ENCODE measurements around the gene SUOX. TPM values are rescaled to one million over a fixed set of nuclear protein-coding genes. Genes with fewer than 3 reads are reported as not detected.

SUOX gene
- total RNA-seq, 6 experiments from 2014 or later, result 31.5 to 63.7 (median 47.9) TPM

- WGBS (ENCODE audit: insufficient coverage, low coverage, low lambda C conversion rate, missing lambda C conversion rate), result 91% methylated on average over 4 of the region's 4 CpGs
- no peak overlapping the region for H3K4me3 ChIP-seq
These were observed 20.1 kb downstream of the SUOX start for GRCh38 chr12:56017181-56017580.

GRCh38 chr12:56018356-56018755 lies 21.3 kb downstream of the SUOX start:
- Histone ChIP-seq H3K4me1 (peaks cover 0 to 20% (median 5%) of the 10 kb centered on the region in 4 donors), H3K4me3 (no peak overlapping the region), H3K9me3 (no peaks in the 10 kb centered on the region), H3K27me3 (no peaks in the 10 kb centered on the region), H3K27ac (no peak overlapping the region), H3K36me3 (no peaks in the 10 kb centered on the region)
- intact Hi-C loops (cut with DNase I), result no loop called here
- WGBS (ENCODE audit: insufficient coverage, low coverage, low lambda C conversion rate, missing lambda C conversion rate), result 80% methylated on average over 1 of the region's 1 CpG
- TF ChIP-seq, protein P1, sequence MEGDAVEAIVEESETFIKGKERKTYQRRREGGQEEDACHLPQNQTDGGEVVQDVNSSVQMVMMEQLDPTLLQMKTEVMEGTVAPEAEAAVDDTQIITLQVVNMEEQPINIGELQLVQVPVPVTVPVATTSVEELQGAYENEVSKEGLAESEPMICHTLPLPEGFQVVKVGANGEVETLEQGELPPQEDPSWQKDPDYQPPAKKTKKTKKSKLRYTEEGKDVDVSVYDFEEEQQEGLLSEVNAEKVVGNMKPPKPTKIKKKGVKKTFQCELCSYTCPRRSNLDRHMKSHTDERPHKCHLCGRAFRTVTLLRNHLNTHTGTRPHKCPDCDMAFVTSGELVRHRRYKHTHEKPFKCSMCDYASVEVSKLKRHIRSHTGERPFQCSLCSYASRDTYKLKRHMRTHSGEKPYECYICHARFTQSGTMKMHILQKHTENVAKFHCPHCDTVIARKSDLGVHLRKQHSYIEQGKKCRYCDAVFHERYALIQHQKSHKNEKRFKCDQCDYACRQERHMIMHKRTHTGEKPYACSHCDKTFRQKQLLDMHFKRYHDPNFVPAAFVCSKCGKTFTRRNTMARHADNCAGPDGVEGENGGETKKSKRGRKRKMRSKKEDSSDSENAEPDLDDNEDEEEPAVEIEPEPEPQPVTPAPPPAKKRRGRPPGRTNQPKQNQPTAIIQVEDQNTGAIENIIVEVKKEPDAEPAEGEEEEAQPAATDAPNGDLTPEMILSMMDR (IDR thresholded peaks at IDR 0.05), result no peak
- TF ChIP-seq POLR2A (IDR thresholded peaks at IDR 0.05), result no peak
- no peak for ATAC-seq
- DNase-seq, result no peak

More at GRCh38 chr12:56017181-56017580, 20.1 kb downstream of the SUOX start:
- Histone ChIP-seq H3K9me3 (no peaks in the 10 kb centered on the region), H3K27me3 (no peaks in the 10 kb centered on the region), H3K27ac (no peak overlapping the region), H3K36me3 (no peaks in the 10 kb centered on the region), H3K4me1 (peaks cover 0 to 26% (median 5%) of the 10 kb centered on the region in 4 donors)
- DNase-seq (no peak), ATAC-seq (no peak)
- TF ChIP-seq POLR2A (IDR thresholded peaks at IDR 0.05), result no peak
- TF ChIP-seq, protein P1 (IDR thresholded peaks at IDR 0.05), result no peak
- intact Hi-C loops (cut with DNase I), result no loop called here

DNA sequence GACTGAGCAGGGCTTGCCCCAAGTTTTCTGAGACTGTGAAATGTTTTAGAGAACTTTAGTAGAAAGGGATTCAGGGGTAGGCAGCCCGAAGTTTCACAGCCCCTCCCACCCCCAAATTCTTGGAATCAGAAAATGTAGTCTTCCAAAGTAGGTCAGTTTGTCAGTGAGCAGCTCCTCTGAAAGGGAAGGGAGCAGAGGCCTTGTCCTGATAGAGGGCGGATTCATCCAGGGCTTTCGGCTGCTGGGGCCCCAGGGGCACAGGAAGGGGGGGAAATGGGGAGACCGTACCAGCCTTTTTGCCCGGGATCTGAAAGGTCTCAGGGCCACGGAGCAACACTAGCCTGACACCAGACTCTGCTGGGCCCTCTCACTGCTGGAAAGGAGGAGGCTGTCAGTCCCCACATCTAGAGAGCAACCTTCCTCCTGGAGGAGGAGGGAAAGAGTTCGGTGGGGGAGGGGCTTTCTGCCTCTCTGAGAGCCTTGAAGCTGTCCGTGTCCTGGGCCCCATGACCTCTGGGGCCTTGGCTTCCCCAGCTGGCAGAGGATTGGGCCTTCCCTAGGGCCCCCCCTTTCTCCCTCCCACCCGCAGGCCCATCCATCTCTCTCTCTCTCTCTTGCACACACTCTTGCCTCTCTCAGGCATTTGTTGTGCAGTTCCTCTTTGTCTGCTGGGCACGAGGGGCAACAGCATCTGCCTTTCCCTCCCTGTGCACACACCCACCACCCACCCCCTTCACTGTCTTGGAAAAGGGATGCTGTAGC lies 23.5 kb downstream of the SUOX start, which contains the start of gene IKZF4:
IKZF4 (plus strand) TSS at position 621 of the 762 bp plus-strand sequence. CDS start 451 bp downstream, outside the sequence.
- no peaks in the 10 kb centered on the region for H3K27me3 ChIP-seq
- no peaks in the 10 kb centered on the region for H3K9me3 ChIP-seq
- peak; percentile 37 to 56 (median 43) for ATAC-seq
- WGBS (ENCODE audit: insufficient coverage, low coverage, low lambda C conversion rate, missing lambda C conversion rate), result 30% methylated on average over 4 of the region's 10 CpGs
- no peaks in the 10 kb centered on the region for H3K36me3 ChIP-seq
- intact Hi-C loops (cut with DNase I), result no loop called here
- H3K4me1 ChIP-seq, result no peaks in the 10 kb centered on the region
- H3K4me3 ChIP-seq, result no peak within 1 kb of the TSS
- no peak for DNase-seq
- no peak within 1 kb of the TSS for H3K27ac ChIP-seq
- TF ChIP-seq, protein P1 (IDR thresholded peaks at IDR 0.05), result no peak
- TF ChIP-seq POLR2A (IDR thresholded peaks at IDR 0.05), result no peak

GRCh38 chr12:56021889-56022497 lies 24.9 kb downstream of the SUOX start:
- no peaks in the 10 kb centered on the region for H3K4me1 ChIP-seq
- peak in 1 of 4 donors; percentile 12 for ATAC-seq
- DNase-seq, result no peak
- TF ChIP-seq, protein P1 (IDR thresholded peaks at IDR 0.05), result no peak
- TF ChIP-seq POLR2A (IDR thresholded peaks at IDR 0.05), result no peak
- no peaks in the 10 kb centered on the region for H3K9me3 ChIP-seq
- no peaks in the 10 kb centered on the region for H3K36me3 ChIP-seq
- intact Hi-C loops (cut with DNase I), result no loop called here
- H3K27me3 ChIP-seq, result no peaks in the 10 kb centered on the region
- no peak overlapping the region for H3K27ac ChIP-seq
- WGBS (ENCODE audit: insufficient coverage, low coverage, low lambda C conversion rate, missing lambda C conversion rate), result 43% methylated on average over 1 of the region's 2 CpGs
- H3K4me3 ChIP-seq, result no peak overlapping the region

Measured in right lobe of liver (tissue), 6 donors.